C4-2B (cell line): ENCODE results near the gene PEX11B.

Source experiments
- ZFX ChIP-seq: fragments of 450-650 bp; IDR thresholded peaks from 2 replicates; pipeline ENCODE4 v1.6.1; 2017
- TF ChIP-seq, protein P1 (sequence below): fragments of 450-650 bp; conservative IDR thresholded peaks from 2 replicates; pipeline ENCODE4 v1.5.1; 2017; ENCODE audit warnings: mild to moderate bottlenecking

DNA sequence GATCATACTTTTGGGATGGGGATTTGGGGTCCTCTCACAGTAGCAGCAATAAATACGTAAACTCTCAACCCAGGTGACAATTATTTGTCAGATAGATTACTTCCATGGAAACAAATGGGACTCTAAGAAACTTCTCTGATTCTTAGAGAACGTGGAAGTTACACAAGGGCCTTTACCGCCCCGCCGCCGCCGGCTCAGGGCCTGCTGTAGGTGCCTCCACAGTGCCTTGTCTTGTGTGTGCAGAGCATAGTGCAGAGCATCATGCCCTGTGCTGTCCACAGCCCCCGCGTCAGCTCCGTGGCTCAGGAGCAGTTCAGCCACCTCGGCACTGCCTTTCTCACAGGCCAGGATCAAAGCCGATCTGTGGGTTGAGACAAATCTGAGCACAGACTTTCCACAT lies 43.9 kb downstream of the PEX11B start:
- TF ChIP-seq, protein P1, sequence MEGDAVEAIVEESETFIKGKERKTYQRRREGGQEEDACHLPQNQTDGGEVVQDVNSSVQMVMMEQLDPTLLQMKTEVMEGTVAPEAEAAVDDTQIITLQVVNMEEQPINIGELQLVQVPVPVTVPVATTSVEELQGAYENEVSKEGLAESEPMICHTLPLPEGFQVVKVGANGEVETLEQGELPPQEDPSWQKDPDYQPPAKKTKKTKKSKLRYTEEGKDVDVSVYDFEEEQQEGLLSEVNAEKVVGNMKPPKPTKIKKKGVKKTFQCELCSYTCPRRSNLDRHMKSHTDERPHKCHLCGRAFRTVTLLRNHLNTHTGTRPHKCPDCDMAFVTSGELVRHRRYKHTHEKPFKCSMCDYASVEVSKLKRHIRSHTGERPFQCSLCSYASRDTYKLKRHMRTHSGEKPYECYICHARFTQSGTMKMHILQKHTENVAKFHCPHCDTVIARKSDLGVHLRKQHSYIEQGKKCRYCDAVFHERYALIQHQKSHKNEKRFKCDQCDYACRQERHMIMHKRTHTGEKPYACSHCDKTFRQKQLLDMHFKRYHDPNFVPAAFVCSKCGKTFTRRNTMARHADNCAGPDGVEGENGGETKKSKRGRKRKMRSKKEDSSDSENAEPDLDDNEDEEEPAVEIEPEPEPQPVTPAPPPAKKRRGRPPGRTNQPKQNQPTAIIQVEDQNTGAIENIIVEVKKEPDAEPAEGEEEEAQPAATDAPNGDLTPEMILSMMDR = no peak
- no peak for TF ChIP-seq ZFX
